Measurements from ENCODE around the gene GAD1. TPM values are rescaled to one million over a fixed set of nuclear protein-coding genes. Genes with fewer than 3 reads are reported as not detected.

The GAD1 gene
- total RNA-seq, 3 donors from 2014 or later (not counting 1 experiment from before 2014, with no cell fraction given), result not detected

DNA sequence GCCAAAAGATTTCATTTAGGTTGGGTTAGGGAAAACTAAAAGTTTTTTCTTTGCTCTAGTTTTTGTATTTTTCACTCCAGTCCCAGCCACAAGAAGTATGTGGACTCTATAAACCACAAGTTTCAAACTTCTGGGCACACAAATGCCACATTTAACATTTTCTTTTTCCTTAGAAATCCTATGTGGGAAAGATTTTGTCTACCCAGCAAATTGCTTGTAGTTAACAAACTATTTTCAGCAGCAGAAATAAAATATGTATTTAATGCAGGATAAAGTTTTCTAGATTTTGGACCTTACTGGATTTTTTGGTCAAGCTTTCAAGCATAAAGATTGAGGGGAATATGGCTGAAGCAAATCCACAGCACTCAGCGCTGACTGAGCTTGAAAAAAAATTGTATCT is 37.4 kb upstream of the GAD1 start:
- intact Hi-C loops (cut with micrococcal nuclease), result no loop called here
- H3K4me1 Mint-ChIP-seq, result no peaks in the 10 kb centered on the region
- DNase-seq, result no peak
- H3K36me3 ChIP-seq (ENCODE audit: control insufficient read depth, insufficient read depth, low read length), result no peaks in the 10 kb centered on the region
- H3K4me1 ChIP-seq (ENCODE audit: control insufficient read depth, insufficient read depth, low read length), result no peaks in the 10 kb centered on the region
- TF ChIP-seq, protein P1, sequence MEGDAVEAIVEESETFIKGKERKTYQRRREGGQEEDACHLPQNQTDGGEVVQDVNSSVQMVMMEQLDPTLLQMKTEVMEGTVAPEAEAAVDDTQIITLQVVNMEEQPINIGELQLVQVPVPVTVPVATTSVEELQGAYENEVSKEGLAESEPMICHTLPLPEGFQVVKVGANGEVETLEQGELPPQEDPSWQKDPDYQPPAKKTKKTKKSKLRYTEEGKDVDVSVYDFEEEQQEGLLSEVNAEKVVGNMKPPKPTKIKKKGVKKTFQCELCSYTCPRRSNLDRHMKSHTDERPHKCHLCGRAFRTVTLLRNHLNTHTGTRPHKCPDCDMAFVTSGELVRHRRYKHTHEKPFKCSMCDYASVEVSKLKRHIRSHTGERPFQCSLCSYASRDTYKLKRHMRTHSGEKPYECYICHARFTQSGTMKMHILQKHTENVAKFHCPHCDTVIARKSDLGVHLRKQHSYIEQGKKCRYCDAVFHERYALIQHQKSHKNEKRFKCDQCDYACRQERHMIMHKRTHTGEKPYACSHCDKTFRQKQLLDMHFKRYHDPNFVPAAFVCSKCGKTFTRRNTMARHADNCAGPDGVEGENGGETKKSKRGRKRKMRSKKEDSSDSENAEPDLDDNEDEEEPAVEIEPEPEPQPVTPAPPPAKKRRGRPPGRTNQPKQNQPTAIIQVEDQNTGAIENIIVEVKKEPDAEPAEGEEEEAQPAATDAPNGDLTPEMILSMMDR (IDR thresholded peaks at IDR 0.05), result no peak
- H3K4me3 ChIP-seq (ENCODE audit: low read length), result no peak overlapping the region
- no peaks in the 10 kb centered on the region for H3K36me3 Mint-ChIP-seq
- H3K9me3 ChIP-seq (ENCODE audit: control insufficient read depth, insufficient read depth, low read length), result no peaks in the 10 kb centered on the region
- WGBS (ENCODE audit: insufficient coverage), result 89% methylated on average over 1 of the region's 1 CpG
- H3K27me3 Mint-ChIP-seq (ENCODE audit: low read depth in 2 of 2), result peaks cover 7 to 45% of the 10 kb centered on the region in 2 donors
- H3K27ac Mint-ChIP-seq, result no peak overlapping the region
- H3K27me3 ChIP-seq (ENCODE audit: control insufficient read depth, insufficient read depth, low read length), result peaks cover 9% of the 10 kb centered on the region
- no peaks in the 10 kb centered on the region for H3K9me3 Mint-ChIP-seq
- H3K4me3 Mint-ChIP-seq, result no peak overlapping the region
- H3K27ac ChIP-seq (ENCODE audit: low read length), result no peak overlapping the region
- no peak for ATAC-seq

DNA sequence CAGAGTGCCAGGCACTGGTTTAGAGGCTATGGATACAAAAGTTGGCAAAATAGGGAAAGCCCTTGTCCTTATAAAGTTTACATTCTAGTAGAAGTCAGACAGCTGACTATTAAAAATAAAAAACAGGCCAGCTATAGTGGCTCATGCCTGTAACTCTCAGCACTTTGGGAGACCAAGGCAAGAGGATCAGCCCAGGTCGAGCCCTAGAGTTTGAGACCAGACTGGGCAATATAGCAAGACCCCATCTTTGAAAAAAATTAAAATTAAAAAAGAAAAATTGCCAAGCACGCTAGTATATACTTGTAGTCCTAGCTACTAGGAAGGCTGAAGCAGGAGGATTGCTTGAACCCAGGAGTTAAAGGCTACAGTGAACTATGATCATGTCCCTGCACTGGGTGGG is 34.0 kb upstream of the GAD1 start:
- Histone ChIP-seq H3K27ac (ENCODE audit: low read length) (no peak overlapping the region), H3K4me3 (ENCODE audit: low read length) (no peak overlapping the region), H3K4me1 (ENCODE audit: control insufficient read depth, insufficient read depth, low read length) (no peaks in the 10 kb centered on the region), H3K27me3 (ENCODE audit: control insufficient read depth, insufficient read depth, low read length) (peaks cover 15% of the 10 kb centered on the region), H3K9me3 (ENCODE audit: control insufficient read depth, insufficient read depth, low read length) (no peaks in the 10 kb centered on the region), H3K36me3 (ENCODE audit: control insufficient read depth, insufficient read depth, low read length) (no peaks in the 10 kb centered on the region)
- Mint-ChIP-seq H3K36me3 (no peaks in the 10 kb centered on the region), H3K9me3 (no peaks in the 10 kb centered on the region), H3K27me3 (ENCODE audit: low read depth in 2 of 2) (peaks cover 15 to 57% of the 10 kb centered on the region in 2 donors), H3K27ac (no peak overlapping the region), H3K4me3 (no peak overlapping the region), H3K4me1 (no peaks in the 10 kb centered on the region)
- WGBS (ENCODE audit: insufficient coverage), result 65% methylated on average over 2 of the region's 2 CpGs
- ATAC-seq (no peak), DNase-seq (no peak)
- intact Hi-C loops (cut with micrococcal nuclease), result no loop called here
- TF ChIP-seq, protein P1 (IDR thresholded peaks at IDR 0.05), result no peak

DNA sequence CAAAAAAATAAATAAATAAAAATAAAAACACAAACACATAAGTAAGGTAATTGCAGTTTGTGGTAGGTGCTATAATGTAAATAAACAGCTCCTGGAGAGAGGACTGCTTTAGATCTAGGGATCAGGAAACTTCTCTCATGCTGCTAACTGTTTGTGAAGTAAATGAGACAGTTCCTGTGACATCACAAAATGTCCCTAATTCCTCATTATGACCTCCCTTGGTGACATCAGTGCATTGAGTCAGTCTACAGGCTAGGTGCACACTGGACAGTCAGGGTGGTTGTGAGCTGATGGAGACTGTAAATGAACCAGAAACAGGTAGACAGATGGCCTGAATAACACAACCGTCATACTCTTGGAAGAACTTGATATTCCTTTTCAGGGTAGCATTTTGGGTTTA is 33.1 kb upstream of the GAD1 start:
- 100% methylated on average over 1 of the region's 1 CpG for WGBS (ENCODE audit: insufficient coverage)
- H3K9me3 Mint-ChIP-seq, result no peaks in the 10 kb centered on the region
- ATAC-seq (no peak), DNase-seq (no peak)
- Histone ChIP-seq H3K9me3 (ENCODE audit: control insufficient read depth, insufficient read depth, low read length) (no peaks in the 10 kb centered on the region), H3K36me3 (ENCODE audit: control insufficient read depth, insufficient read depth, low read length) (no peaks in the 10 kb centered on the region), H3K27ac (ENCODE audit: low read length) (no peak overlapping the region), H3K4me3 (ENCODE audit: low read length) (no peak overlapping the region), H3K27me3 (ENCODE audit: control insufficient read depth, insufficient read depth, low read length) (peaks cover 15% of the 10 kb centered on the region), H3K4me1 (ENCODE audit: control insufficient read depth, insufficient read depth, low read length) (no peaks in the 10 kb centered on the region)
- intact Hi-C loops (cut with micrococcal nuclease), result no loop called here
- no peaks in the 10 kb centered on the region for H3K4me1 Mint-ChIP-seq
- H3K27me3 Mint-ChIP-seq (ENCODE audit: low read depth in 2 of 2), result peaks cover 16 to 55% of the 10 kb centered on the region in 2 donors
- TF ChIP-seq, protein P1 (IDR thresholded peaks at IDR 0.05), result no peak
- H3K4me3 Mint-ChIP-seq, result no peak overlapping the region
- no peaks in the 10 kb centered on the region for H3K36me3 Mint-ChIP-seq
- H3K27ac Mint-ChIP-seq, result no peak overlapping the region

DNA sequence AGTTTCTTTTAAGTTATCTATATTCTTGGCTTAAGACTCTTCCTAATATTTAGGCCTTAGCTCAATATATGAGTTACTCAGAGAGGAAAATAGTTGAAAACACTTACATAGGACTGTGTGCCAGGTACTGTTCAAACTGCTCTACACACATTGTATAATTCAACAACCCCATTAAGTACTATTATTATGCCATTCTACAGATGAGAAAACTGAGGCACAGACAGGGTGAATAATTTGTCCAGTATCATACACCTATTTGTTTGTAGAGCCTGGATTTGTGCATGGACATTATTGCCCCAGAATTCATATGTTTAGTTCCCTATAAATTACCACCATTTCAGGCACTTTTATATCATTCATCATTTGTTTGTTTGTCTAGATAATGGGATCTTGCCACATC is 17.7 kb upstream of the GAD1 start:
- intact Hi-C loops (cut with micrococcal nuclease), result no loop called here

More for the DNA sequence above, 17.7 kb upstream of the GAD1 start:
- no peaks in the 10 kb centered on the region for H3K36me3 ChIP-seq (ENCODE audit: control insufficient read depth, insufficient read depth, low read length)
- DNase-seq (no peak), ATAC-seq (no peak)
- TF ChIP-seq, protein P1 (IDR thresholded peaks at IDR 0.05), result no peak
- H3K4me3 Mint-ChIP-seq, result no peak overlapping the region
- H3K4me1 ChIP-seq (ENCODE audit: control insufficient read depth, insufficient read depth, low read length), result no peaks in the 10 kb centered on the region
- H3K27me3 ChIP-seq (ENCODE audit: control insufficient read depth, insufficient read depth, low read length), result peaks cover 4% of the 10 kb centered on the region
- no peaks in the 10 kb centered on the region for H3K9me3 Mint-ChIP-seq
- H3K36me3 Mint-ChIP-seq, result no peaks in the 10 kb centered on the region
- H3K4me3 ChIP-seq (ENCODE audit: low read length), result no peak overlapping the region
- H3K27ac Mint-ChIP-seq, result no peak overlapping the region
- no peaks in the 10 kb centered on the region for H3K9me3 ChIP-seq (ENCODE audit: control insufficient read depth, insufficient read depth, low read length)
- H3K4me1 Mint-ChIP-seq, result no peaks in the 10 kb centered on the region
- H3K27me3 Mint-ChIP-seq (ENCODE audit: low read depth in 2 of 2), result peaks cover 13 to 17% of the 10 kb centered on the region in 2 donors
- H3K27ac ChIP-seq (ENCODE audit: low read length), result no peak overlapping the region
